ENCODE results near the gene TUBB1. TPM values are rescaled to one million over a fixed set of nuclear protein-coding genes. Genes with fewer than 3 reads are reported as not detected.
"Not testable (repeated sequence)": the region's sequence is repeated elsewhere in the genome, so short reads cannot be mapped to it uniquely, and the experiment has no call there.

TUBB1 gene
- polyA plus RNA-seq, 1 experiment: not detected

DNA sequence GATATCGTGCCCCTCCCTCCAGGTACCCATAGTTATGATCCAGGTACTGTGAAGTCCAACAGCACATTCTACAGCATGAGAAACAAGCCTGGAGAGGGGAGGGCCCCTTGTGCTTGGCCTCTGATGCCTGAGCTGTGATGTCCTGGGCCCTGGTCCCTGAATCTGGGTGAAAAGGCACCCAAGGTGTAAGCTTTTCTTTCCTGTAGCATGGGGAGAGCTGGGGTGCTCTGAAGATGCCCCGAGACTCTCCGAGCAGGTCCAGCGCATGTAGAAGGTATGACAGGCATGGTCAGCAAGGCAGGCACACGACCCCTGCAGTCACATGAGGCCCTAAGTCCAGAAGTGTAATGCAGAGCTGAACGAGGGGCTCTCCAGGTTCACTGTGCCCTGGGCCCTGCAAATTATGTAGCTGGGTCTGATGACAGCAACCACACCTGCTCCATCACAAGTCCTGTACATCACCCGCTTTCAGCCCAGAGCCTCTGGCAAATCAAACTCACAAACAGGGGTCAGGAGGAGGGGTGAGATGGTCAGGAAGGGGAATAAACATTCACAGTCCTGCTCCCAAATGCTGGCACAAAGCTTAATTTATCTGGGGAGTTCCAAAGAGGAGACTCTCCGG, 10.4 kb upstream of the TUBB1 start:
- TF ChIP-seq, protein P1, sequence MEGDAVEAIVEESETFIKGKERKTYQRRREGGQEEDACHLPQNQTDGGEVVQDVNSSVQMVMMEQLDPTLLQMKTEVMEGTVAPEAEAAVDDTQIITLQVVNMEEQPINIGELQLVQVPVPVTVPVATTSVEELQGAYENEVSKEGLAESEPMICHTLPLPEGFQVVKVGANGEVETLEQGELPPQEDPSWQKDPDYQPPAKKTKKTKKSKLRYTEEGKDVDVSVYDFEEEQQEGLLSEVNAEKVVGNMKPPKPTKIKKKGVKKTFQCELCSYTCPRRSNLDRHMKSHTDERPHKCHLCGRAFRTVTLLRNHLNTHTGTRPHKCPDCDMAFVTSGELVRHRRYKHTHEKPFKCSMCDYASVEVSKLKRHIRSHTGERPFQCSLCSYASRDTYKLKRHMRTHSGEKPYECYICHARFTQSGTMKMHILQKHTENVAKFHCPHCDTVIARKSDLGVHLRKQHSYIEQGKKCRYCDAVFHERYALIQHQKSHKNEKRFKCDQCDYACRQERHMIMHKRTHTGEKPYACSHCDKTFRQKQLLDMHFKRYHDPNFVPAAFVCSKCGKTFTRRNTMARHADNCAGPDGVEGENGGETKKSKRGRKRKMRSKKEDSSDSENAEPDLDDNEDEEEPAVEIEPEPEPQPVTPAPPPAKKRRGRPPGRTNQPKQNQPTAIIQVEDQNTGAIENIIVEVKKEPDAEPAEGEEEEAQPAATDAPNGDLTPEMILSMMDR (IDR thresholded peaks at IDR 0.05; ENCODE audit: low read depth, low read length): no peak
- ChIA-PET POLR2A (no interaction called here), CTCF (interaction anchor here (1.3 kb wide), 1 partner anchor 139 kb away, joined by 7 read pairs; no protein-coding TSS in a partner anchor)
- Histone ChIP-seq H3K4me3 (ENCODE audit: low read depth, low read length) (no peak overlapping the region), H3K9me3 (ENCODE audit: control insufficient read depth, insufficient read depth, low read length) (no peaks in the 10 kb centered on the region; the same call in 1 of the 2 replicates), H3K27me3 (ENCODE audit: control insufficient read depth, insufficient read depth, low read length) (no peaks in the 10 kb centered on the region), H3K27ac (ENCODE audit: low read depth, low read length) (no peak overlapping the region)
- DNase-seq (ENCODE audit: low read depth, low spot score): no peak

DNA sequence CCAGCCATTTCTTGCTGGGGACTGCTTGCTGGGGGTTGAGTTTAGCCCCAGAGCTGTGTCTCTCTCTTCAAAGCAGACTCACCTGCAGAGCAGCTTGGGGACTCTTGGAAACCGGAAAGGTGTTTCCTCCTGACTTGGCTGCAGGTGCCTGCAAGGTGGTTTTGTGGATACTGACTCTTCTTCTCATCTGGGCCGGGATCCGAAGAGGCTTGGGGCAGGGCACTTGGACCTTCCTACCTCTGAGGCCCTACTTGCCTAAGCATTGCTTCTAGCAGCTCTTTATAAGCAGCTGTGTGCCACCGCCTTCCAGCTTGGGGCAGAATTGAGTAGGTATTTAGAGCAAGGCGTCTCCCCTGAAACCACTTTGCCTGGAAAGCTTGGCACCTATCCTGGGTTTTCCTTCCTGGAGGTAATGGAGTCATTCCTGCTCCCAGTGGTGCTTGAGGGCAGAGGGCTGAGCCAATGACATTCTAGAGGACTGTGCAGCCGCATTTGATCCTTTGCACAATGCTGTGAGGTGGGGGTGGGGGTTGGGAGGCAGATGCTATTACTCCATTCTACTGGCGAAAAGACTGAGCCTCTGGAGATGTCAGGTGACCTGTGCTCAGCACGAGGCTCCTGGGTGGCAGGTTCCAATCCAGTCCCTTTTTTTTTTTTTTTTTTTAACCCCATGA, 8.8 kb upstream of the TUBB1 start:
- ChIA-PET CTCF (no interaction called here), POLR2A (interaction anchor here (0.8 kb wide), 1 partner anchor 29 kb away, joined by 6 read pairs; no protein-coding TSS in a partner anchor)
- DNase-seq (ENCODE audit: low read depth, low spot score): no peak
- TF ChIP-seq, protein P1 (IDR thresholded peaks at IDR 0.05; ENCODE audit: low read depth, low read length): no peak
- no peak overlapping the region for H3K27ac ChIP-seq (ENCODE audit: low read depth, low read length)
- no peaks in the 10 kb centered on the region for H3K27me3 ChIP-seq (ENCODE audit: control insufficient read depth, insufficient read depth, low read length)
- H3K9me3 ChIP-seq (ENCODE audit: control insufficient read depth, insufficient read depth, low read length): no peaks in the 10 kb centered on the region; the same call in 1 of the 2 replicates
- no peak overlapping the region for H3K4me3 ChIP-seq (ENCODE audit: low read depth, low read length)

DNA sequence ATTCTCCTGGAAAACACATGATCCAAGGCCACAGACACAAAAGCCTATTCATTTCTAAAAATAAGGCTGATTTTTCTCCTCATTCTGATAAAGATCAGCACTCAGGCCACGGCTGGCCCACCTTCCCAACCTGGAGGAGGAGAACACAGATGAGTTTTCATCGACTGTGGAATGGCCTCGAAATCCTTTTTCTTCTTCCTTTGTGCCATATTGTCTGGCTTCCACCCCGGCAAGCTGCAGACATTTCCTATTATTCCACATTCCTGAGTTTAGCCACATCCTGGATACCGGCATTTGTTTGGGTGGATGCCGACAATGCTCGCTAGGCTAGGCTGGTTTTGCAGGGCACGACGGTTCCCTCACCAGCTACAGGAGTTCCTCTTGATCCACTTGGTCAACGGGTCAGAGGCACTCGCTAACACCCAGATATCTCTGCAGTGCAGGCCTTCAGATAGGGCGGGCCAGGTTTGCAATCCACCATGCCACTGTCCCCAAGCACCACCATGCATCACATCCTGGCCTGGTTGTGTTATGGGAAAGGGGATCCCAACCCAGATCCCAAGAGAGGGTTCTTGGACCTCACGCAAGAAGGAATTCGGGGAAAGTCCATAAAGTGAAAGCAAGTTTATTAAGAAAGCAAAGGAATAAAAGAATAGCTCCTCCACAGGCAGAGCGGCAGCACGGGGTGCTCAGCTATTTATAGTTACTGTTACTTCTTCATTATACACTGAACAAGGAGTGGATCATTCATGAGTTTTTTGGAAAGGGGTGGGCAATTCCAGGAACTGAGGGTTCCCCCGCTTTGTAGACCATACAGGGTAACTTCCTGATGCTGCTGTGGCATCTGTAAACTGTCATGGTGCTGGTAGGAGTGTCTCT, 8.0 kb upstream of the TUBB1 start:
- Histone ChIP-seq H3K4me3 (ENCODE audit: low read depth, low read length) (no peak overlapping the region), H3K27me3 (ENCODE audit: control insufficient read depth, insufficient read depth, low read length) (no peaks in the 10 kb centered on the region), H3K27ac (ENCODE audit: low read depth, low read length) (no peak overlapping the region), H3K9me3 (ENCODE audit: control insufficient read depth, insufficient read depth, low read length) (no peaks in the 10 kb centered on the region; the same call in 1 of the 2 replicates)
- POLR2A ChIA-PET: interaction anchor here (0.8 kb wide), 1 partner anchor 30 kb away, joined by 6 read pairs; no protein-coding TSS in a partner anchor
- CTCF ChIA-PET: no interaction called here
- DNase-seq (ENCODE audit: low read depth, low spot score): peak; percentile 23
- TF ChIP-seq, protein P1 (IDR thresholded peaks at IDR 0.05; ENCODE audit: low read depth, low read length): no peak

DNA sequence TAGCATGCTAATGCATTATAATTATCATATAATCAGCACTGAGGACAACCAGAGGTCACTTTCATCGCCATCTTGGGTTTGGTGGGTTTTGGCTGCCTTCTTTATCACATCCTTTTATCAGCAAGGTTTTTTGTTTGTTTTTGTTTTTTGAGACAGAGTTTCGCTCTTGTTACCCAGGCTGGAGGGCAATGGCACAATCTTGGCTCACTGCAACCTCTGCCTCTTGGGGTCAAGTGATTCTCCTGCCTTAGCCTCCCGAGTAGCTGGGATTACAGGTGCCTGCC, 7.4 kb upstream of the TUBB1 start:
- DNase-seq (ENCODE audit: low read depth, low spot score); H3K27me3 ChIP-seq (ENCODE audit: control insufficient read depth, insufficient read depth, low read length); H3K4me3 ChIP-seq (ENCODE audit: low read depth, low read length); POLR2A ChIA-PET; H3K27ac ChIP-seq (ENCODE audit: low read depth, low read length); CTCF ChIA-PET; H3K9me3 ChIP-seq (ENCODE audit: control insufficient read depth, insufficient read depth, low read length): not testable (repeated sequence)

DNA sequence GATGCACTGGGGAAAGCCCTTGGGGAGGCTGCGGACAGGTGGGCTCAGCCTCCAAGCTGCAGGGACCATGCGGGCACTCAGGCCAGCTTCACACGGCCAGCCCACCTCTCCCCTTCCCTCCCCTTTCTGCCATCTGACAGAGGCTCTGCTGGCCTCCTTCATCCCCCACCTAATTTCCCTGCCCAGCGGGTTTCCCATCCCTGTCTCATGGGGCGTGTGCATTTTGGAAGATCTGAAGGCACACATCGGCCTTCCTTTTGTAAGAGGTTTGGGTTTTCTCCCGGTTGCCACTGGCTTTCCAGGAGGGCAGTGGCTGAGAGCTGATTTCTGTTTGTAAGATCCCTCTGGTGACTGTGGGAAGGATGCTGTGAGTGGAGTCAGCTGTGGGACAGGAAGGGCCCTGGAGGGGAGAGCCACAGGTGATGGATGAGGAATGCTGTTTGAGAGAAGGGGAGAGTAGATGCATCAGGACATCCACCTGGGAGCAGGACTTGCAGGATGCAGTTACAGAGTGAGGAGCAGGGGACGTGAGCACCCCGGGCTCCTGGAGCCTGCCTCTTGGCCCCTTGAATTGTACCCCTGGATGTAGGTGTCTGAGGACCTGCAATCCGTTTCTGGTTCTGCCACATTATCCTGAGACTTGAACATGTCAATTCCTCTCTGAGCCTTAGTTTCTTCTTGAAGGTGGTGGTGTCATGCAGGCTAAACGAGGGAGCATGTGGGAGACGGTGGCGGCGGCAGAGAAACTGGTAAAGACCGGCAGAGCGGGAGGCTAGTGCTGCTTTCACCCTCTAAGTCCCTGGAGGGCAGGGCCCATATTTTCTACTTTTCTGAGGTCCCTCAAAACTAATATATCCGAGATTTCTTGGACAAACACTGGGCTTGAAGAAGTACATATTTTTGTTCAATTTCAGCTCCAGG, 5.9 kb upstream of the TUBB1 start:
- no peaks in the 10 kb centered on the region for H3K27me3 ChIP-seq (ENCODE audit: control insufficient read depth, insufficient read depth, low read length)
- ChIA-PET POLR2A (no interaction called here), CTCF (no interaction called here)
- no peaks in the 10 kb centered on the region for H3K9me3 ChIP-seq (ENCODE audit: control insufficient read depth, insufficient read depth, low read length)
- no peak overlapping the region for H3K4me3 ChIP-seq (ENCODE audit: low read depth, low read length)
- DNase-seq (ENCODE audit: low read depth, low spot score): no peak
- TF ChIP-seq, protein P1 (IDR thresholded peaks at IDR 0.05; ENCODE audit: low read depth, low read length): no peak
- H3K27ac ChIP-seq (ENCODE audit: low read depth, low read length): no peak overlapping the region
